ENCODE measurements around the gene CXCR4.

CXCR4 gene

DNA sequence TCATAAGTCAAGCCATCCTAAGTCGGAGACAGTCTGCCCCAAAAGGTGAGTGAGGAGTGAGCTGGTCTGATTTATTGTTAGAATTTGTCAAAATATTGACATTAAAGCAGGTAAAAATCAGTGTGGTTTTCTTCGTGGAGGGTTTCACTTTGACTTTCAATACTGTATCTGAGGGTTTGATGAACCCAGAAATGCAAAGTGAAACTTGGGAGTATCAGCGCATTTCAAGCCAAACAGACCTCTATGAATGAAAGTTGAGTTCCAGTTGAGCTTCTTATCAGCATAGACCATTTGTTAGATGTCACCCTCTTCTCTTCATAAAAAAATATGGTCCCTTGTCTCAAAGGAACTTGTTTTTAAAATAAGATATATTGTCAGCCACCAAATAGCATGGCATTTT lies 21.7 kb upstream of the CXCR4 start:
- H3K9me3 ChIP-seq (ENCODE audit: control insufficient read depth, low read depth, low read length): no peaks in the 10 kb centered on the region
- H3K27ac ChIP-seq (ENCODE audit: low read length): no peak overlapping the region
- no peaks in the 10 kb centered on the region for H3K27me3 ChIP-seq (ENCODE audit: control insufficient read depth, insufficient read depth, low read length)
- H3K9ac ChIP-seq (ENCODE audit: low read length): no peak overlapping the region
- H3K4me3 ChIP-seq (ENCODE audit: low read length): no peak overlapping the region
- H3K4me1 ChIP-seq (ENCODE audit: control insufficient read depth, low read depth, low read length): peaks cover 10% of the 10 kb centered on the region
- no peaks in the 10 kb centered on the region for H3K36me3 ChIP-seq (ENCODE audit: control insufficient read depth, low read depth, low read length)

- no peak overlapping the region for H3K4me3 ChIP-seq (ENCODE audit: low read length)
- H3K9ac ChIP-seq (ENCODE audit: low read length): no peak overlapping the region
- H3K27me3 ChIP-seq (ENCODE audit: control insufficient read depth, insufficient read depth, low read length): no peaks in the 10 kb centered on the region
- H3K36me3 ChIP-seq (ENCODE audit: control insufficient read depth, low read depth, low read length): no peaks in the 10 kb centered on the region
- no peak overlapping the region for H3K27ac ChIP-seq (ENCODE audit: low read length)
- H3K4me1 ChIP-seq (ENCODE audit: control insufficient read depth, low read depth, low read length): peaks cover 10% of the 10 kb centered on the region
- H3K9me3 ChIP-seq (ENCODE audit: control insufficient read depth, low read depth, low read length): no peaks in the 10 kb centered on the region
Observed at GRCh38 chr2:136137982-136138381, 20.0 kb upstream of the CXCR4 start.

DNA sequence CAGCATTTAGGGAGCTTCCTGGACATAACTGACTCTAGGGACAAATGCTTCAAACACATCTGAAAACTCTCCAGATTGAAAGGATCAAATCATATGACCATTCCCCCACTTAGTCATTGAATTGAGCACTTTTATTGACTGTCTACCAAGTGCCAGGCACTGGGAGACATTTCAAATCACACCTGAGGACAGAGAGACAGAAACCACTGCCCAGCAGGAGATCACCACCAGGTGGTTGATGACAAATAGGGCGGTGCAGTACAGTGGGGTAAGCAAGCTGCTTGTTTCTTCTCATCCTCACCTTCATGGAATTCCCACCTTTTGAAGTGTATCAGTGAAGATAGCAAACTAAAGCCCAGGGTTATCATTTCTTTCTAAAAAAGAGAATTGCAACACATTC lies 19.0 kb upstream of the CXCR4 start:
- Histone ChIP-seq H3K9ac (ENCODE audit: low read length) (no peak overlapping the region), H3K27me3 (ENCODE audit: control insufficient read depth, insufficient read depth, low read length) (no peaks in the 10 kb centered on the region), H3K27ac (ENCODE audit: low read length) (no peak overlapping the region), H3K9me3 (ENCODE audit: control insufficient read depth, low read depth, low read length) (no peaks in the 10 kb centered on the region), H3K36me3 (ENCODE audit: control insufficient read depth, low read depth, low read length) (no peaks in the 10 kb centered on the region), H3K4me1 (ENCODE audit: control insufficient read depth, low read depth, low read length) (peaks cover 9% of the 10 kb centered on the region), H3K4me3 (ENCODE audit: low read length) (no peak overlapping the region)

DNA sequence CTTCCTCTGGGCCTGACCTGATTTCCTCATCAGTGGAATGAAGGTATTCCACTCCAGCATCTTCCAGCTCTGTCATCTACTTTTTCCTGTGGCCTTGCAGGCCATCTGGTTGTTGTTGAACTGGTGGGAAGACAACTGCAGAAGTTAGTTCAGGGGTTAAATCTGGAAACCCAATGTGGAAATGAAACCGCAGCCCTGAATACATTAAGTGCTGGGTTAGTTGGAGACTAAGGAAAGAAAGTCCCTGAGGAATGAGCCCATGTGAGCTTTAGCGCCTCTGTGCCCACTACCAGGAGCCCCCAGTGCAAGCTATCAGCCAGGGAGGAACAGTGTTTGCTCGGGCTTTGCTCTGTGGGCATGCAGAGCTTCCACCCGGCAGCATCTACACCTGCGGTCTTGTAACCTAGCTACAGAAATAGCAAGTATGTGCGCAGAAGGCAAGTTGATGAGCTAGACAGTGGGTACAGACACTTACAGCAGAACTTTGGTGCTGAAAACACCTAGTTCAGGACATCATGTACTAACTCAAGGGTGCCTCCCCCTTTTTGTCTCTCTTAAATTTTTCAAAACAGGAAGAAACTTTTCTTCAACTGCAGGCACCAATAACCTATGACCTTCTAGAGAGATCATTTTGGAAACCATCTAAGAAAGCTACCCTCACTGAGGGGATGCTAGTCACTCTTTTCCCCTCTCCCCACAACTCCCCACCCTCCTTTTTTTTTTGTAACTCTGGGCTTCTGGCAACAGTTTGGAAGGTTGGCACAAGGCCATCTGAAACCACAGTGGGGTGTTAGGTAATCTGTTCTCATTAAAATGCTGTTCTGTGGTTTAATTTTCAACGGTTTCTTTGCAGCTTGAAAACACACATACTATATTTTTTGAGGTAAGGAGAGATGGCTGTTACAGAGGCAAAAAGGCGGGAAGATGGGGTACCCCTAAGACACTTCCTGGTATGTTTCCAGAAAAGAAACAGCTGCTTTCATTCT lies 18.3 kb upstream of the CXCR4 start:
- H3K27ac ChIP-seq (ENCODE audit: low read length): no peak overlapping the region
- H3K36me3 ChIP-seq (ENCODE audit: control insufficient read depth, low read depth, low read length): no peaks in the 10 kb centered on the region
- no peaks in the 10 kb centered on the region for H3K9me3 ChIP-seq (ENCODE audit: control insufficient read depth, low read depth, low read length)
- H3K27me3 ChIP-seq (ENCODE audit: control insufficient read depth, insufficient read depth, low read length): no peaks in the 10 kb centered on the region
- H3K4me3 ChIP-seq (ENCODE audit: low read length): no peak overlapping the region
- peaks cover 1% of the 10 kb centered on the region for H3K4me1 ChIP-seq (ENCODE audit: control insufficient read depth, low read depth, low read length)
- H3K9ac ChIP-seq (ENCODE audit: low read length): no peak overlapping the region

- no peak overlapping the region for H3K27ac ChIP-seq (ENCODE audit: low read length)
- no peaks in the 10 kb centered on the region for H3K27me3 ChIP-seq (ENCODE audit: control insufficient read depth, insufficient read depth, low read length)
- H3K4me1 ChIP-seq (ENCODE audit: control insufficient read depth, low read depth, low read length): no peaks in the 10 kb centered on the region
- H3K36me3 ChIP-seq (ENCODE audit: control insufficient read depth, low read depth, low read length): no peaks in the 10 kb centered on the region
- no peak overlapping the region for H3K9ac ChIP-seq (ENCODE audit: low read length)
- H3K4me3 ChIP-seq (ENCODE audit: low read length): no peak overlapping the region
- H3K9me3 ChIP-seq (ENCODE audit: control insufficient read depth, low read depth, low read length): no peaks in the 10 kb centered on the region
Observed at GRCh38 chr2:136135462-136135861, 17.5 kb upstream of the CXCR4 start.

DNA sequence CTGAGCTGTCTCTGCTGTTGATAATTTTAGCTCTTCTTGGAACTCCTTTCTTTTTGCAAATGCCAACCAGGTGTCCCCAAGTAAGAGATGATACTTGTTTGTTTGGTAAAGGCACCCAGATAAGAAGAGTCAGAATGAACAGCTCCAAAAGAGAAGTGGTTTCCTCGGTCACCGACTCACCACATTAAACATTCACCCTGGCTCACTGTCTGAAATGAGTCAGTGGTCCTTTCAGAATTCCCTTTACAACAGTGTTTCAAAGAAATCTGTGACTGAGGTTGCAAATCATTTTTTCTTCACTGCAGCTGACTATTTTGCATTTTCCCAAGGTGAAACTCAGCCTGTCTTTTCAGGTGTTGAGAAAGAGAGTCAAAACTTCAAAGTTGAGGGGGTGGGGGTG lies 16.2 kb upstream of the CXCR4 start:
- Histone ChIP-seq H3K36me3 (ENCODE audit: control insufficient read depth, low read depth, low read length) (no peaks in the 10 kb centered on the region), H3K9ac (ENCODE audit: low read length) (no peak overlapping the region), H3K9me3 (ENCODE audit: control insufficient read depth, low read depth, low read length) (no peaks in the 10 kb centered on the region), H3K4me1 (ENCODE audit: control insufficient read depth, low read depth, low read length) (peaks cover 2% of the 10 kb centered on the region), H3K27me3 (ENCODE audit: control insufficient read depth, insufficient read depth, low read length) (no peaks in the 10 kb centered on the region), H3K4me3 (ENCODE audit: low read length) (no peak overlapping the region), H3K27ac (ENCODE audit: low read length) (no peak overlapping the region)

- no peak overlapping the region for H3K4me3 ChIP-seq (ENCODE audit: low read length)
- H3K36me3 ChIP-seq (ENCODE audit: control insufficient read depth, low read depth, low read length): no peaks in the 10 kb centered on the region
- no peaks in the 10 kb centered on the region for H3K27me3 ChIP-seq (ENCODE audit: control insufficient read depth, insufficient read depth, low read length)
- peaks cover 5% of the 10 kb centered on the region for H3K4me1 ChIP-seq (ENCODE audit: control insufficient read depth, low read depth, low read length)
- no peak overlapping the region for H3K27ac ChIP-seq (ENCODE audit: low read length)
- no peaks in the 10 kb centered on the region for H3K9me3 ChIP-seq (ENCODE audit: control insufficient read depth, low read depth, low read length)
- H3K9ac ChIP-seq (ENCODE audit: low read length): no peak overlapping the region
Observed at GRCh38 chr2:136133586-136133985, 15.6 kb upstream of the CXCR4 start.

DNA sequence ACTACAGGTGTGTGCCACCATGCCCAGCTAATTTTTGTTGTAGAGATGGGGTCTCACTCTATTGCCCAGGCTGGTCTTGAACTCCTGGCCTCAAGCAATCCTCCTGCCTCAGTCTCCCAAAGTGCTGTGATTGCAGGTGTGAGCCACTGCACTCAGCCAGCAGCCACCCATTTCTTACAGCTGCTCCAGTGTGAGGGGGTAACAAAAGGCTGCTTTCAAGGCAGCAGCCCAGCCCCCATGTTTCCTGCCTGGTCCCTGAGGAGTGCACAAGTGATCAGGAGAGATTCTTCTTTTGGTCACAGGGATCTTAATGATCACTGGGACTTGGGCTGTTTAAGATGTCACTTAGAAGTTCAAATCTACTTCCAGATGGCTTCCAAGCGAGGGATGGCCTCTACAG lies 15.2 kb upstream of the CXCR4 start:
- H3K4me3 ChIP-seq (ENCODE audit: low read length): no peak overlapping the region
- H3K9ac ChIP-seq (ENCODE audit: low read length): no peak overlapping the region
- H3K27ac ChIP-seq (ENCODE audit: low read length): no peak overlapping the region

DNA sequence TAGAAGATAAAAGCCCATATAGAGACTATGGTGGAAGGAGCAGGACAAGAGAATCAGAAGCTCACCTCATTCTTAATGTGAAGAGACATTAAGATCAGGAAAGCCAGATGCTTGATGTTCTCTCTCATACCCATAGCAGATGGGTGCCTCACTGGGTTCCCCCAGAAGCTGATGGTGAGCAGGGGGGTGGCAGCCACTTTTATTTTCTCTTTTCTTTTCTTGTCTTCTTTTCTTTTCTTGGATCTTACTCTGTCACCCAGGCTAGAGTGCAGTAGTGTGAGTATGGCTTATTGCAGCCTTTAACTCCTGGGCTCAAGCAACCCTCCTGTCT lies 14.8 kb upstream of the CXCR4 start:
- H3K36me3 ChIP-seq (ENCODE audit: control insufficient read depth, low read depth, low read length): no peaks in the 10 kb centered on the region
- no peak overlapping the region for H3K4me3 ChIP-seq (ENCODE audit: low read length)
- no peak overlapping the region for H3K27ac ChIP-seq (ENCODE audit: low read length)
- H3K9me3 ChIP-seq (ENCODE audit: control insufficient read depth, low read depth, low read length): no peaks in the 10 kb centered on the region
- H3K9ac ChIP-seq (ENCODE audit: low read length): no peak overlapping the region
- H3K27me3 ChIP-seq (ENCODE audit: control insufficient read depth, insufficient read depth, low read length): no peaks in the 10 kb centered on the region
- peaks cover 5% of the 10 kb centered on the region for H3K4me1 ChIP-seq (ENCODE audit: control insufficient read depth, low read depth, low read length)

More for the DNA sequence above, 15.2 kb upstream of the CXCR4 start:
- no peaks in the 10 kb centered on the region for H3K36me3 ChIP-seq (ENCODE audit: control insufficient read depth, low read depth, low read length)
- H3K9me3 ChIP-seq (ENCODE audit: control insufficient read depth, low read depth, low read length): no peaks in the 10 kb centered on the region
- no peaks in the 10 kb centered on the region for H3K27me3 ChIP-seq (ENCODE audit: control insufficient read depth, insufficient read depth, low read length)
- H3K4me1 ChIP-seq (ENCODE audit: control insufficient read depth, low read depth, low read length): peaks cover 5% of the 10 kb centered on the region

GRCh38 chr2:136131961-136132824 lies 14.2 kb upstream of the CXCR4 start:
- peaks cover 11% of the 10 kb centered on the region for H3K4me1 ChIP-seq (ENCODE audit: control insufficient read depth, low read depth, low read length)
- H3K9ac ChIP-seq (ENCODE audit: low read length): no peak overlapping the region
- H3K4me3 ChIP-seq (ENCODE audit: low read length): no peak overlapping the region
- H3K27me3 ChIP-seq (ENCODE audit: control insufficient read depth, insufficient read depth, low read length): no peaks in the 10 kb centered on the region
- no peak overlapping the region for H3K27ac ChIP-seq (ENCODE audit: low read length)
- H3K9me3 ChIP-seq (ENCODE audit: control insufficient read depth, low read depth, low read length): no peaks in the 10 kb centered on the region
- H3K36me3 ChIP-seq (ENCODE audit: control insufficient read depth, low read depth, low read length): no peaks in the 10 kb centered on the region

DNA sequence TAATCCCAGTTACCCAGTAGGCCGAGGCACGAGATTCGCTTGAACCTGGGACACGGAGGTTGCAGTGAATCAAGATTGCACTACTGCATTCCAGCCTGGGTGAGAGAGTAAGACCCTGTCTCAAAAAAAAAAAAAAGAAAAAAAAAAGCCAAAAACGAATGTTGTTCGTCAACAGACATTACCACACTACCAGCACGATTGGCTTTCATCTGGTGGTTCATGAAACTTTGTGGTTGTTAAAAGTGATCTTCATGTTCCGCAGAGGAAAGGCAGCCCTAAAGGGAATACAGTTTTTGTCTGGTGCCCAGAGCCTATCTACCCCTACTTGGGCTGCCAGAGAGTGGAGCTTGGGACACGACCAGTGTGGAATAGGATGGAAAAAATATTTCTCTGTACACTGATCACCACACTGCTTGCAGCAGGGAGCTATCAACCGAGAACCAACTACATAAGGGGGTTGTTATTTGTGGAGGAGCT lies 13.6 kb upstream of the CXCR4 start:
- H3K27ac ChIP-seq (ENCODE audit: low read length): no peak overlapping the region
- H3K9ac ChIP-seq (ENCODE audit: low read length): no peak overlapping the region
- H3K4me3 ChIP-seq (ENCODE audit: low read length): no peak overlapping the region
- no peaks in the 10 kb centered on the region for H3K9me3 ChIP-seq (ENCODE audit: control insufficient read depth, low read depth, low read length)
- H3K36me3 ChIP-seq (ENCODE audit: control insufficient read depth, low read depth, low read length): no peaks in the 10 kb centered on the region
- H3K4me1 ChIP-seq (ENCODE audit: control insufficient read depth, low read depth, low read length): peaks cover 17% of the 10 kb centered on the region
- H3K27me3 ChIP-seq (ENCODE audit: control insufficient read depth, insufficient read depth, low read length): no peaks in the 10 kb centered on the region

Data from iPS-18a (cell line).